Coronary artery (tissue), 2 donors: Measurements from ENCODE around the gene STRADB.

Experiments used
- DNase-seq: peaks from one replicate; pipeline ENCODE4 v3.0.0-alpha.2; 2017; ENCODE audit warnings: low spot score
- H3K27ac ChIP-seq, 2 donors: fragments of 200-600 bp; sonication (generic); one replicate each; pipeline ENCODE4 v1.5.1; 2016 to 2019
- H3K4me3 ChIP-seq: fragments of 200-600 bp; sonication (generic); 2 replicates; pipeline ENCODE4 v1.5.1; 2016; ENCODE audit warnings: mild to moderate bottlenecking, moderate library complexity
- CTCF ChIP-seq: fragments of 200-600 bp; sonication (generic); IDR thresholded peaks from one replicate; pipeline ENCODE4 v1.5.1; 2019; ENCODE audit warnings: antibody characterized with exemption

STRADB gene

GRCh38 chr2:201490291-201490690 is 38.8 kb downstream of the STRADB start:
- Histone ChIP-seq H3K4me3 (no peak overlapping the region), H3K27ac (no peak overlapping the region)
- DNase-seq, result no peak
- no peak for TF ChIP-seq CTCF

- no peak for TF ChIP-seq CTCF
- DNase-seq, result no peak
- no peak overlapping the region for H3K4me3 ChIP-seq
- H3K27ac ChIP-seq, result no peak overlapping the region
Measured at GRCh38 chr2:201496785-201497184, 45.2 kb downstream of the STRADB start.

GRCh38 chr2:201500534-201500933 is 49.0 kb downstream of the STRADB start:
- no peak for TF ChIP-seq CTCF
- H3K27ac ChIP-seq, result no peak overlapping the region
- no peak for DNase-seq
- no peak overlapping the region for H3K4me3 ChIP-seq

DNA sequence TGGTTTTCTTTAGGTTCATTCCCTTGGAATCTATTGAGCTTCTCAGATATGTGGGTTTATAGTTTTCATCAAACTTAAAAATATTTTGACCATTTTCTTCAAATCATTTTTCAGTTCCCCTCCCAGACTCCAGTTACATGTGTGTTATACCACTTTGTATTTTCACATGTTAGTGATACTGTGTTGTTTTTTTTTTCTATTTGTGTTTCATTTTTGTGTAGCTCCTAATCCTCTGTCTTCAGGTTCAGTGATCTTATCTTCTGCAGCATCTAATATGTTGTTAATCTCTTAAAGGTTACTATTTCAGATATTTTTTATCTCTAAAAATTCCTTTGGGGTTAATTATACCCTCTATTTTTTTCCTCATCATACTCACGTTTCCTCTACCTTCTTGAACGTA is 51.2 kb downstream of the STRADB start:
- no peak for DNase-seq
- H3K27ac ChIP-seq, result no peak overlapping the region
- no peak for TF ChIP-seq CTCF
- H3K4me3 ChIP-seq, result no peak overlapping the region

- Histone ChIP-seq H3K27ac (no peak overlapping the region), H3K4me3 (no peak overlapping the region)
- no peak for TF ChIP-seq CTCF
- no peak for DNase-seq
Measured at GRCh38 chr2:201507725-201508124, 56.2 kb downstream of the STRADB start.

GRCh38 chr2:201513271-201513670 is 61.7 kb downstream of the STRADB start:
- TF ChIP-seq CTCF, result no peak
- DNase-seq, result no peak
- no peak overlapping the region for H3K27ac ChIP-seq
- no peak overlapping the region for H3K4me3 ChIP-seq

DNA sequence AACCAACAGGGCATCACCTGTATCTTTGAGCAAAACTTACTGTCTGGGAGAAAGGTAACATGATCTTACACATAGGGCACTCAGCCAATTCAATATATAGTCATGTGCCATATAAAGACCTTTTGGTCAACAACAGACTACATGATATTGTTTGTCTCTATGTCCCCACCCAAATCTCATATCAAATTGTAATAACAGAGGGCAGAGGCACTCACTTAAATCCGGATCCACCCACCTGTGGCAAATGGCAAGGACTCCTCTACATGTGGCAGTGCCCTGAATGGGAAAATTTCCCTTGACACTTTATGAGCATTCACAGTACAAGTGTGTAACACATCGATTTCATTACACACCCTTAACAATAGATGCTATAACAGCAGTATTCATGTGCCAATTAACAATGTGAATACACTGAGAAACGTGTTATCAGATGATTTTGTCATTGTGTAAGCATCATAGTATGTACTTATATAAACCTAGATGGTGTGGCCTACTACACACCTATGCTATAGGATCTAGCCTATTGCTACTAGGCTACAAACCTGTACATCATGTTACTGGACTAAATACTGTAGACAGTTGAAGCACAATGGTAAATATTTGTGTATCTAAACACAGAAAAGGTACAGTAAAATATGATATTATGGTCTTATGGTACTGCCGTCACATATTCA is 64.2 kb downstream of the STRADB start:
- Histone ChIP-seq H3K27ac (no peak overlapping the region), H3K4me3 (no peak overlapping the region)
- TF ChIP-seq CTCF, result no peak
- no peak for DNase-seq
